HepG2 (cell line): ENCODE results near the gene ATG7. TPM values are rescaled to one million over a fixed set of nuclear protein-coding genes. Genes with fewer than 3 reads are reported as not detected.

Source experiments
- ATAC-seq: fragments of 200-7000 bp; cut with Tn5 transposase; 3 replicates; pipeline ENCODE4 v1.9.1; 2020; ENCODE audit warnings: mild to moderate bottlenecking, moderate library complexity
- BruUV-seq: library from RNA; stranded (reverse); fragments of 400-500 nt; replicated peaks from 2 replicates; lab custom pipeline; 2021; lab: Mats Ljungman, UMichigan
- CTCF ChIA-PET: fragments of 300-600 bp; formaldehyde crosslinking; extraction: SDS; loops from one replicate; lab custom pipeline; 2021; ENCODE audit warnings: low total read pairs, inconsistent platforms, low intra/inter-chr PET ratio; lab: Yijun Ruan, JAX
- POLR2A ChIA-PET: fragments of 350-600 bp; sonication (Branson Sonifier 250); formaldehyde crosslinking; loops from one replicate; lab custom pipeline; 2020; ENCODE audit warnings: antibody characterized with exemption, inconsistent platforms; lab: Yijun Ruan, JAX
- DNase-seq: peaks from one replicate; pipeline ENCODE4 v3.0.0-alpha.2; 2015; ENCODE audit warnings: low spot score
- FAIRE-seq: peaks from 3 replicates; lab custom pipeline; 2011; peaks lifted over from hg19 to GRCh38; lab: Jason Lieb, UNC
- H2AFZ ChIP-seq: one replicate; pipeline ENCODE4 v1.6.1; 2011; ENCODE audit warnings: low read length, inconsistent platforms
- H3K27ac ChIP-seq: fragments of 300-600 bp; 3 replicates; pipeline ENCODE4 v1.8.0; 2011; ENCODE audit warnings: mixed run types, mild to moderate bottlenecking, mixed read lengths, low read length, inconsistent platforms; ENCODE audit not compliant: insufficient read depth; ENCODE audit errors: extremely low read length
- H3K27me3 ChIP-seq, 2 experiments: fragments of 200-600 bp in 1 of 2; 2 replicates in 1 of 2; 3 replicates in 1 of 2; pipeline versions ENCODE4 v1.6.0 to v1.8.0; 2011; ENCODE audit warnings: low read length in 2 of 2, mild to moderate bottlenecking in 2 of 2, moderate library complexity in 2 of 2, inconsistent platforms in 1 of 2; ENCODE audit not compliant: insufficient read depth in 2 of 2, control insufficient read depth in 1 of 2
- H3K36me3 ChIP-seq, 2 experiments: fragments of 200-600 bp in 1 of 2; replicated peaks in 1 of 2; 2 replicates in 1 of 2; 3 replicates in 1 of 2; pipeline versions ENCODE4 v1.5.1 to v1.8.0; 2011; ENCODE audit warnings: low read length in 2 of 2, inconsistent platforms in 1 of 2; ENCODE audit not compliant: insufficient read depth in 2 of 2, control insufficient read depth in 1 of 2
- H3K4me1 ChIP-seq: 2 replicates; pipeline ENCODE4 v1.5.1; 2012; ENCODE audit warnings: low read length, inconsistent platforms; ENCODE audit not compliant: insufficient read depth
- H3K4me2 ChIP-seq: 2 replicates; pipeline ENCODE4 v1.6.0; 2011; ENCODE audit warnings: low read depth, low read length, inconsistent platforms
- H3K4me3 ChIP-seq, 3 experiments: fragments of 200-600 bp in 1 of 3; sonication (generic), shearing (Covaris generic) in 1 of 3; replicated peaks in 1 of 3; 2 replicates each; pipeline ENCODE4 v1.5.1; 2011 to 2016; ENCODE audit warnings: low read length in 3 of 3, inconsistent platforms in 2 of 3, low read depth in 2 of 3, mild to moderate bottlenecking in 2 of 3, control low read depth in 1 of 3, mixed read lengths in 1 of 3; ENCODE audit not compliant: insufficient read depth in 1 of 3
- H3K79me2 ChIP-seq: one replicate; pipeline ENCODE4 v1.6.1; 2011; ENCODE audit warnings: low read length, inconsistent platforms; ENCODE audit not compliant: insufficient read depth
- H3K9ac ChIP-seq: 2 replicates; pipeline ENCODE4 v1.6.0; 2011; ENCODE audit warnings: mild to moderate bottlenecking, low read depth, low read length, inconsistent platforms; ENCODE audit not compliant: insufficient read depth
- H3K9me3 ChIP-seq: 2 replicates; pipeline ENCODE4 v1.5.1; 2012; ENCODE audit warnings: mild to moderate bottlenecking, low read length
- H4K20me1 ChIP-seq: 2 replicates; pipeline ENCODE4 v1.6.0; 2011; ENCODE audit warnings: inconsistent platforms, mild to moderate bottlenecking, low read length, moderate library complexity; ENCODE audit not compliant: insufficient read depth
- AHR ChIP-seq: IDR thresholded peaks from 2 replicates; pipeline ENCODE4 v1.6.1; 2018; ENCODE audit warnings: missing genetic modification reagents, missing compliant biosample characterization
- ATRX ChIP-seq: sonication (generic); formaldehyde crosslinking; IDR thresholded peaks from 2 replicates; pipeline ENCODE4 v1.4.0; 2020; ENCODE audit warnings: missing genetic modification reagents, borderline replicate concordance
- FOXC1 ChIP-seq: sonication (generic); formaldehyde crosslinking; IDR thresholded peaks from 2 replicates; pipeline ENCODE4 v1.8.0; 2022; ENCODE audit warnings: mild to moderate bottlenecking, missing genetic modification reagents, borderline replicate concordance
- FOXJ3 ChIP-seq: sonication (generic); formaldehyde crosslinking; IDR thresholded peaks from 2 replicates; pipeline ENCODE4 v1.4.0; 2020; ENCODE audit warnings: missing genetic modification reagents, mild to moderate bottlenecking, borderline replicate concordance
- HDAC6 ChIP-seq: fragments of 200-600 bp; sonication (generic); IDR thresholded peaks from 2 replicates; pipeline ENCODE4 v1.7.0; 2017; ENCODE audit warnings: mild to moderate bottlenecking, antibody characterized with exemption, low read length, low read depth
- IKZF1 ChIP-seq: fragments of 450-650 bp; IDR thresholded peaks from 2 replicates; pipeline ENCODE4 v1.7.1; 2016
- TEAD3 ChIP-seq: optimal IDR thresholded peaks from 2 replicates; pipeline ENCODE3; 2016; ENCODE audit warnings: borderline replicate concordance
- WIZ ChIP-seq: sonication (generic); formaldehyde crosslinking; IDR thresholded peaks from 2 replicates; pipeline ENCODE4 v1.5.1; 2020; ENCODE audit warnings: mild to moderate bottlenecking, missing genetic modification reagents
- ZC3H13 ChIP-seq: sonication (generic); formaldehyde crosslinking; IDR thresholded peaks from 2 replicates; pipeline ENCODE4 v1.8.1; 2023; ENCODE audit warnings: mild to moderate bottlenecking, missing genetic modification reagents, moderate library complexity
- ZFP36 ChIP-seq: fragments of 150-350 bp; IDR thresholded peaks from 2 replicates; pipeline ENCODE4 v1.6.1; 2018; ENCODE audit warnings: borderline replicate concordance, low read length, low read depth; ENCODE audit not compliant: partially characterized antibody
- ZFP41 ChIP-seq: sonication (generic); formaldehyde crosslinking; IDR thresholded peaks from 2 replicates; pipeline ENCODE4 v1.4.0; 2020; ENCODE audit warnings: mild to moderate bottlenecking, missing genetic modification reagents, borderline replicate concordance
- ZNF225 ChIP-seq: sonication (generic); formaldehyde crosslinking; IDR thresholded peaks from 2 replicates; pipeline ENCODE4 v1.4.0; 2020; ENCODE audit warnings: mild to moderate bottlenecking, missing genetic modification reagents
- ZNF263 ChIP-seq: sonication (generic); formaldehyde crosslinking; IDR thresholded peaks from 2 replicates; pipeline ENCODE4 v1.4.0; 2020; ENCODE audit warnings: missing genetic modification reagents
- ZNF572 ChIP-seq: sonication (generic); formaldehyde crosslinking; IDR thresholded peaks from 2 replicates; pipeline ENCODE4 v1.5.1; 2020; ENCODE audit warnings: mild to moderate bottlenecking, missing genetic modification reagents
- ZNF644 ChIP-seq: IDR thresholded peaks from 2 replicates; pipeline ENCODE4 v1.6.1; 2016; ENCODE audit warnings: low read depth
- WGBS: methylation state at CpG from one replicate; pipeline ENCODE4 v1.1.6; 2017; ENCODE audit warnings: low lambda C conversion rate; 5-methylcytosine and 5-hydroxymethylcytosine counted together
- in situ Hi-C: cut with HindIII; loops from 2 replicates; pipeline ENCODE4 v1.10.0; 2017; ENCODE audit warnings: low pct_unique_long_range_greater_than_20kb; ENCODE audit not compliant: extremely low pct_ligation_motif_present
- intact Hi-C: fragments of 100-400 bp; cut with micrococcal nuclease; formaldehyde crosslinking; loops from one replicate; pipeline ENCODE4 v1.10.0; 2022; ENCODE audit not compliant: unreplicated experiment
- polyA plus RNA-seq, 8 experiments: library from polyadenylated mRNA; depleted of rRNA in 3 of 8; stranded (reverse) in 7 of 8; unstranded in 1 of 8; fragments of >200 nt; fragmentation: Illumina TruSeq in 4 of 8; extraction: Trizol in 4 of 8; gene quantifications; 2 replicates each; pipeline versions ENCODE4 v1.2.1 to v1.2.3, GENCODE V29; 2011 to 2016; ENCODE audit warnings: low read depth in 4 of 8, missing spikeins in 1 of 8, mixed read lengths in 1 of 8; ENCODE audit not compliant: insufficient read depth in 1 of 8
- total RNA-seq, 5 experiments: library from RNA; depleted of rRNA; stranded (reverse); fragments of >200 nt; fragmentation: Illumina TruSeq; extraction: Trizol; gene quantifications; 2 replicates each; pipeline ENCODE4 v1.2.3, GENCODE V29; 2016; ENCODE audit warnings: low read depth in 1 of 5
- TF ChIP-seq, protein P1 (sequence below): sonication (generic); formaldehyde crosslinking; IDR thresholded peaks from 2 replicates; pipeline ENCODE4 v1.4.0; 2020; ENCODE audit warnings: missing genetic modification reagents, mild to moderate bottlenecking, borderline replicate concordance

The ATG7 gene
- total and polyA plus RNA-seq, 2 of the 13 experiments (the other 11 are each of a cell fraction or from before 2014, with no cell fraction given), result 7.8 to 22.1 TPM

DNA sequence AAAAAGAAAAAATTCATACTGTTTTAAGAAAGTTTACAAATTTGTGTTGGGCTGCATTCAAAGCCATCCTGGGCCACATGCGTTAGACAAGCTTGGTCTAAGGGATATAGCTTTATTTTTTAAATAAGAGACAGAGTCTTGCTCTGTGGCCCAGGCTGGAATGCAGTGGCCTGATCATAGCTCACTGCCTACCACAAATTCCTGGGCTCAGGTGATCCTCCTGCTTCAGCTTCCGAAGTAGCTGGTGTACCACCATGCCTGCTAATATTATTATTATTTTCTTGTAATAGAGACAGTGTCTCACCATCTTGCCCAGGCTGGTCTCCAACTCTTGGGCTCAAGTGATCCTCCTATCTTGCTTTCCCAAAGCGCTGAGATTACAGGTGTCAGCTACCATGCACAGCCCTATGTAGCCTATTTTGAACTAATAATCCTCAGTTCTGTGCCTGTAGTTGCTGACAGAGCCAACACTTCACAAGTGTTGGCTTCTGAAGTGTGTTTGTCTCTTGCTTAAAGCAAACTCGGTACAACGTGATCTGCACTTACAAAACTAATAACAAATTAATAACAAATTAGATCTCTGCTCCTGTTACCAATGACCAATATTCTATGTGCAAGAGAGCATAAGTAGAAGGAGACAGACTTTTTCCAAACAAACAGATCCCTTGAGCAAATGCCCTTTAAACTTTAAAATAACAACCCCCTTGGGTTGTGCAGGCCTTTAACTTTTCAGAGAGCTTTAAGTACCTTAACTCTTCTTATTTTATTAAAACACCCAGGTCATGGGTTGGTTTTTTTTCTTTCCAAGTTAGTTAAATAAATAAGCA, 236.4 kb downstream of the ATG7 start:
- Histone ChIP-seq H3K9me3 (no peaks in the 10 kb centered on the region), H3K9ac (no peak overlapping the region; the same call in 1 of the 2 replicates), H2AFZ (no peak overlapping the region), H3K4me2 (peak overlapping the region; percentile 40), H3K27ac (peak overlapping the region; percentile 49), H4K20me1 (no peaks in the 10 kb centered on the region), H3K4me1 (peaks cover 22% of the 10 kb centered on the region), H3K4me3 (peak overlapping the region in 2 of 3 experiments; percentile 9 to 31; a peak in 2 of 6 replicates), H3K36me3 (no peaks in the 10 kb centered on the region), H3K27me3 (no peaks in the 10 kb centered on the region), H3K79me2 (no peaks in the 10 kb centered on the region)
- in situ Hi-C loops (no loop called here), intact Hi-C loops (no loop called here)
- BruUV-seq, result no TSS peak
- TF ChIP-seq FOXC1 (CRISPR knock-in tag) (no peak), TEAD3 (CRISPR knock-in tag) (peak; percentile 11)
- ATAC-seq (peak; percentile 68), FAIRE-seq (no peak), DNase-seq (no peak)
- 64% methylated on average over 4 of the region's 5 CpGs for WGBS
- POLR2A ChIA-PET, result interaction anchor here (0.9 to 1.8 kb wide), 2 partner anchors 28 to 135 kb away, joined by 4 read pairs; partner anchors contain the start of gene VGLL4
- CTCF ChIA-PET, result no interaction called here

GRCh38 chr3:11509173-11510000, 237.2 kb downstream of the ATG7 start:
- ATAC-seq (peak; percentile 93), DNase-seq (peak; percentile 31), FAIRE-seq (peak; percentile 64)
- no peaks in the 10 kb centered on the region for H3K9me3 ChIP-seq
- peak overlapping the region; percentile 49 for H3K27ac ChIP-seq
- peak overlapping the region in 2 of 3 experiments; percentile 9 to 31; a peak in 2 of 6 replicates for H3K4me3 ChIP-seq
- ChIA-PET CTCF (no interaction called here), POLR2A (interaction anchor here (0.9 to 1.8 kb wide), 2 partner anchors 27 to 135 kb away, joined by 4 read pairs; partner anchors contain the start of gene VGLL4)
- WGBS, result 54% methylated on average over 9 of the region's 9 CpGs
- H3K9ac ChIP-seq, result no peak overlapping the region
- no peaks in the 10 kb centered on the region for H3K79me2 ChIP-seq
- H2AFZ ChIP-seq, result no peak overlapping the region
- H3K27me3 ChIP-seq, result no peaks in the 10 kb centered on the region
- no peaks in the 10 kb centered on the region for H4K20me1 ChIP-seq
- in situ Hi-C loops (no loop called here), intact Hi-C loops (no loop called here)
- H3K4me2 ChIP-seq, result peak overlapping the region; percentile 40
- H3K4me1 ChIP-seq, result peaks cover 30% of the 10 kb centered on the region
- BruUV-seq, result no TSS peak
- no peaks in the 10 kb centered on the region for H3K36me3 ChIP-seq
- no peak for TF ChIP-seq ZFP41 (CRISPR knock-in tag)
- no peak for TF ChIP-seq ZC3H13
- TF ChIP-seq ATRX, result no peak
- no peak for TF ChIP-seq ZFP36
- TF ChIP-seq FOXJ3 (CRISPR knock-in tag), result 0 out of 2 replicates have a peak, but pooled peaks have one; percentile 14
- TF ChIP-seq ZNF644 (CRISPR knock-in tag), result no peak
- no peak for TF ChIP-seq ZNF263 (CRISPR knock-in tag)
- no peak for TF ChIP-seq HDAC6
- TF ChIP-seq AHR (CRISPR knock-in tag), result no peak
- TF ChIP-seq, protein P1, sequence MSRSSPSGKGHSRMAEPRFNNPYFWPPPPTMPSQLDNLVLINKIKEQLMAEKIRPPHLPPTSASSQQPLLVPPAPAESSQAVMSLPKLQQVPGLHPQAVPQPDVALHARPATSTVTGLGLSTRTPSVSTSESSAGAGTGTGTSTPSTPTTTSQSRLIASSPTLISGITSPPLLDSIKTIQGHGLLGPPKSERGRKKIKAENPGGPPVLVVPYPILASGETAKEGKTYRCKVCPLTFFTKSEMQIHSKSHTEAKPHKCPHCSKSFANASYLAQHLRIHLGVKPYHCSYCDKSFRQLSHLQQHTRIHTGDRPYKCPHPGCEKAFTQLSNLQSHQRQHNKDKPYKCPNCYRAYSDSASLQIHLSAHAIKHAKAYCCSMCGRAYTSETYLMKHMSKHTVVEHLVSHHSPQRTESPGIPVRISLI, result peak; percentile 12; the same call in 1 of the 2 replicates
- no peak for TF ChIP-seq IKZF1
- no peak for TF ChIP-seq ZNF572
- no peak for TF ChIP-seq WIZ (CRISPR knock-in tag)
- no peak for TF ChIP-seq ZNF225
